Sciatic nerve (tissue), 2 donors: Measurements from ENCODE around the gene GLOD4. TPM values are rescaled to one million over a fixed set of nuclear protein-coding genes. Genes with fewer than 3 reads are reported as not detected.

ENCODE experiments used
- ATAC-seq: fragments of 200-7000 bp; cut with Tn5 transposase; one replicate; pipeline ENCODE4 v1.9.1; 2020; ENCODE audit warnings: mild to moderate bottlenecking, moderate library complexity
- DNase-seq: peaks from one replicate; pipeline ENCODE4 v3.0.0-alpha.2; 2020; ENCODE audit warnings: low spot score
- intact Hi-C: fragments of 100-400 bp; cut with DNase I; formaldehyde crosslinking; loops from one replicate; pipeline ENCODE4 v1.14.2; 2022
- total RNA-seq: library from RNA; stranded (reverse); fragmentation: NEBNext Ultra II Directional; extraction: Animal tissue kit (Norgen Biotek cat#: 25700); gene quantifications from one replicate; pipeline ENCODE4 v1.2.1, GENCODE V29; 2021
- donor health status: DM: no; HTN: no; CAD: no.
- donor health status: DM: no; HTN: no; CAD: no.

Gene GLOD4
- total RNA-seq, 1 donor from 2014 or later, result 55.7 TPM

DNA sequence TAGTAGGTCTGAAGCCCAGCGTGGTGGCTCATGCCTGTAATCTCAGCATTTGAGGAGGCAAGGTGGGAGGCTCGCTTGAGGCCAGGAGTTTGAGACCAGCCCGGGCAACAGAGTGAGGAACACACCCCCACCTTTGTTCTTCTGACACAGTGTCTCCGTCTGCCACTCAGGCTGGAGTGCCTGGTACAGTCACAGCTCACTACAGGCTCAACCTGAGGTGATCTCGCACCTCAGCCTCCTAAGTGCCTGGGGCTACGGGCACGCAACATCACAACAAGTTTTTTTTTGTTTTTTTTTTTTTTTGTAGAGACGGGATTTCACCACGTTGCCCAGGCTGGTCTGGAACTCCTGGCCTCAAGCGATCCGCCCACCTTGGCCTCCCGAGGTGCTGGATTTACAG, 56.3 kb downstream of the GLOD4 start:
- intact Hi-C loops, result no loop called here
- ATAC-seq (no peak), DNase-seq (no peak)

DNA sequence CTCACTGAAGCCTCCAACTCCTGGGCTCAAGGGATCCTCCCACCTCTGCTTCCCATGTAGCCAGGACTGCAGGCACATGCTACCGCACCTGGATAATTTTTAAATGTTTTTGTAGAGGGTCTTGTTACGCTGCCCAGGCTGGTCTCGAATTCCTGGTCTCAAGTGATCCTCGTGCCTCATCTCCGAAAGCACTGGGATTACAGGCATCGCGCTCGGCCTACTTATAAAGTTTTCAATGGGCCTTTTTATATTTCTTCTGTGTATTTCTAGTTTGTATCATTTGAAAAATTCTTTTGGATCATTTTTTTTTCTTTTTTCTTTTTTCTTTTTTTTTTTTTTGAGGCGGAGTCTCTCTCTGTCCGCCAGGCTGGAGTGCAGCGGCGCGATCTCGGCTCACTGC, 57.0 kb downstream of the GLOD4 start:
- ATAC-seq (no peak), DNase-seq (no peak)
- intact Hi-C loops, result no loop called here

GRCh38 chr17:721540-721937, 60.5 kb downstream of the GLOD4 start:
- intact Hi-C loops, result no loop called here
- DNase-seq (no peak), ATAC-seq (no peak)

GRCh38 chr17:720706-721539, 61.2 kb downstream of the GLOD4 start:
- ATAC-seq, result no peak
- DNase-seq, result no peak
- intact Hi-C loops, result no loop called here

- DNase-seq (no peak), ATAC-seq (no peak)
- intact Hi-C loops, result no loop called here
Measured at GRCh38 chr17:718075-718474, 64.0 kb downstream of the GLOD4 start.

Other genes with a start within 250 kb of the GLOD4 start
- gene VPS53, start 67.4 kb downstream of the GLOD4 start, total RNA-seq, result 76.6 TPM
- 10.1 TPM for gene TLCD3A, start 49.7 kb downstream of the GLOD4 start, total RNA-seq
- 18.1 TPM for gene GEMIN4, start 30.0 kb downstream of the GLOD4 start, total RNA-seq
- gene MRM3, start 73 bp upstream of the GLOD4 start, total RNA-seq, result 12.1 TPM
- 44.3 TPM for gene NXN, start 197.5 kb upstream of the GLOD4 start, total RNA-seq
- 9.3 TPM for gene TIMM22, start 214.8 kb upstream of the GLOD4 start, total RNA-seq